Gastroesophageal sphincter (tissue), 4 donors: ENCODE data around the gene ZNF670. TPM values are rescaled to one million over a fixed set of nuclear protein-coding genes. Genes with fewer than 3 reads are reported as not detected.
"Not testable (repeated sequence)": the region's sequence is repeated elsewhere in the genome, so short reads cannot be mapped to it uniquely, and the experiment has no call there.

Experiments used
- ATAC-seq: fragments of 150-250 bp; one replicate; pipeline ENCODE4 v1.9.1; 2016; ENCODE audit warnings: mild to moderate bottlenecking, moderate library complexity
- H3K27ac ChIP-seq, 4 donors: fragments of 200-600 bp; sonication (generic) in 3 of 4; 1 replicate in 3 of 4; 2 replicates in 1 of 4; pipeline ENCODE4 v1.5.1; 2016 to 2019
- H3K27me3 ChIP-seq: fragments of 200-600 bp; sonication (generic); one replicate; pipeline ENCODE4 v1.5.1; 2019
- H3K36me3 ChIP-seq, 2 donors: fragments of 200-600 bp; sonication (generic); one replicate each; pipeline ENCODE4 v1.5.1; 2019; ENCODE audit warnings: control low read depth in 1 of 2
- H3K4me1 ChIP-seq, 3 donors: fragments of 200-600 bp; sonication (generic); 1 replicate in 2 of 3; 2 replicates in 1 of 3; pipeline ENCODE4 v1.5.1; 2016 to 2019; ENCODE audit warnings: control low read depth in 2 of 3
- H3K4me3 ChIP-seq, 2 donors: fragments of 200-600 bp; sonication (generic); one replicate each; pipeline ENCODE4 v1.5.1; 2019; ENCODE audit warnings: mild to moderate bottlenecking in 1 of 2, moderate library complexity in 1 of 2
- H3K9me3 ChIP-seq, 3 donors: fragments of 200-600 bp; sonication (generic); one replicate each; pipeline ENCODE4 v1.5.1; 2017 to 2019; ENCODE audit warnings: control low read depth in 2 of 3
- CTCF ChIP-seq, 4 experiments: fragments of 200-600 bp in 2 of 4; fragments of 450-650 bp in 2 of 4; sonication (generic) in 1 of 4; IDR thresholded peaks; one replicate each; pipeline ENCODE4 v1.5.1; 2017 to 2019; ENCODE audit warnings: antibody characterized with exemption in 4 of 4, mild to moderate bottlenecking in 2 of 4, moderate library complexity in 2 of 4
- EP300 ChIP-seq: sonication (generic); formaldehyde crosslinking; IDR thresholded peaks from one replicate; pipeline ENCODE4 v1.6.1; 2017; ENCODE audit warnings: antibody characterized with exemption, mild to moderate bottlenecking
- POLR2A ChIP-seq, 2 donors: fragments of 450-650 bp; IDR thresholded peaks; one replicate each; pipeline ENCODE4 v1.6.1; 2017; ENCODE audit warnings: antibody characterized with exemption in 2 of 2, mild to moderate bottlenecking in 2 of 2, moderate library complexity in 1 of 2
- POLR2AphosphoS5 ChIP-seq: sonication (generic); formaldehyde crosslinking; IDR thresholded peaks from one replicate; pipeline ENCODE4 v1.6.1; 2017; ENCODE audit warnings: antibody characterized with exemption
- WGBS, 2 donors: methylation state at CpG; one replicate each; pipeline ENCODE4 v1.1.5; 2018; ENCODE audit warnings: low coverage in 1 of 2; 5-methylcytosine and 5-hydroxymethylcytosine counted together
- total RNA-seq, 4 donors: library from RNA; depleted of rRNA; stranded (reverse); fragments of >200 nt; gene quantifications; one replicate each; pipeline ENCODE4 v1.1.0, GENCODE V29; 2016

Gene ZNF670
- total RNA-seq, 4 donors from 2014 or later = 1.7 to 3.7 (median 3.3) TPM

GRCh38 chr1:247037511-247038320, 40.9 kb downstream of the ZNF670 start:
- ATAC-seq = no peak
- WGBS, 2 donors = 87 to 100% methylated on average over 5 to 6 of the region's 6 CpGs
- H3K4me3 ChIP-seq = no peak overlapping the region
- peaks cover 7 to 61% of the 10 kb centered on the region in 2 donors for H3K36me3 ChIP-seq
- H3K27ac ChIP-seq = no peak overlapping the region
- H3K27me3 ChIP-seq = no peaks in the 10 kb centered on the region
- no peaks in the 10 kb centered on the region for H3K4me1 ChIP-seq
- peaks cover 0 to 57% (median 4%) of the 10 kb centered on the region in 3 donors for H3K9me3 ChIP-seq
- TF ChIP-seq CTCF (IDR thresholded peaks at IDR 0.05) = no peak
- no peak for TF ChIP-seq POLR2AphosphoS5
- TF ChIP-seq EP300 = no peak
- no peak for TF ChIP-seq POLR2A (IDR thresholded peaks at IDR 0.05)

- peaks cover 0 to 64% (median 2%) of the 10 kb centered on the region in 3 donors for H3K9me3 ChIP-seq
- no CpG with 5 or more reads among the region's 30 CpGs for WGBS, 2 donors
These were observed 46.3 kb downstream of the ZNF670 start for GRCh38 chr1:247032306-247032705.

More at GRCh38 chr1:247032306-247032705, 46.3 kb downstream of the ZNF670 start:
- H3K4me3 ChIP-seq, ATAC-seq, H3K27ac ChIP-seq, H3K27me3 ChIP-seq, H3K4me1 ChIP-seq: not testable (repeated sequence)
- peaks cover under 1 to 36% of the 10 kb centered on the region in 2 donors for H3K36me3 ChIP-seq

Other genes with a start within 250 kb of the ZNF670 start
- 10 to 100 TPM; 37.4 to 69.6 (median 45.2) TPM for gene AHCTF1, start 146.9 kb downstream of the ZNF670 start, total RNA-seq
- gene ZNF695, start 70.8 kb downstream of the ZNF670 start, total RNA-seq = not detected
- gene ZNF669, start 25.5 kb upstream of the ZNF670 start, total RNA-seq = 10 to 100 TPM in 1 of 4 donors, 1 to 10 TPM in 3; 5.3 to 10.7 (median 7.1) TPM
- 10 to 100 TPM; 22.6 to 58.1 (median 46.8) TPM for gene ZNF124, start 93.2 kb upstream of the ZNF670 start, total RNA-seq
- not detected for gene VN1R5, start 177.3 kb upstream of the ZNF670 start, total RNA-seq